HG02852 (cell line): Measurements from ENCODE around the gene GGCX.

ENCODE experiments used
- ATAC-seq: cut with Tn5 transposase; IDR thresholded peaks from one replicate; pipeline ENCODE4 v1.9.1; 2021; ENCODE audit warnings: mild to moderate bottlenecking, moderate library complexity; ENCODE audit not compliant: unreplicated experiment

Gene GGCX

GRCh38 chr2:85522090-85522647, 39.1 kb downstream of the GGCX start:
- no peak for ATAC-seq

GRCh38 chr2:85516653-85517389, 44.5 kb downstream of the GGCX start:
- no peak for ATAC-seq

DNA sequence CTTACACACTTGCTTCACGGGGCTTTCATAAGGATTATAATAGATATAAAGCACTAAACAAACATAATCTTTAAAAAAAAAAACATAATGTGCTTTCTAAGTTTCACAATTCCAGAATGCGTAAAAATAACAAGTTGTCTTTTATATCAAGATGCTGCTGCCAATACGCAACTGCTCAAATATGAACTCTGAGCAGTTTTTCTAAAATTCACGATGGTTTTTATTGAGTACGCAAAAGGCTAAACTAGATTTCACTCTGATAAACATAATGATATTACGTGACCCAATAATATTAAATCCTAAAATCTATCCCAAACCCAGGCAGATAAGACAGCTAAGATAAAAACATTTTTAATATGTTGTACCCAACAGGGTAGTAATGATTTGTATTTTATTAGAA, 47.0 kb downstream of the GGCX start:
- ATAC-seq, result no peak

- no peak for ATAC-seq
Observed at GRCh38 chr2:85511008-85511811, 50.1 kb downstream of the GGCX start.

DNA sequence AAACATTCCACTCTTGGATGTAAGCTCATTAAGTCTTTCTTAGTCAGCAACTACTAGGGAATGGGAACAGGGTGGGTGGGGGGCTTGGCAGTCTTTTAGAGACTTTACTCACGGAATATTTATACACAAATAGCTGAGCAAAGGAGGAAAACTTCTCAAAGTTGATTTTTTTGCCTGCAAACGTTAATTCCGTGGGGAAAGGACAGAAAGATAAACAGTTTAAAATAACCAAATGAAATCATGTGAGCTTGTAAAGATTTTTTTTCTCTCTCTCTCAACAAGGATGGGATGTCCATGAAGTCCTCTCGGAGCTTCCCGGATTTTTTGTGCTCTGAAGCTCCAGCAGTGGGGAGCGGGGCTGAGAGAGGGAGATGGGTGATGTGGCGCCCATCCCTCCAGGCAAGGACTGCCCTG, 54.5 kb downstream of the GGCX start:
- ATAC-seq, result no peak

DNA sequence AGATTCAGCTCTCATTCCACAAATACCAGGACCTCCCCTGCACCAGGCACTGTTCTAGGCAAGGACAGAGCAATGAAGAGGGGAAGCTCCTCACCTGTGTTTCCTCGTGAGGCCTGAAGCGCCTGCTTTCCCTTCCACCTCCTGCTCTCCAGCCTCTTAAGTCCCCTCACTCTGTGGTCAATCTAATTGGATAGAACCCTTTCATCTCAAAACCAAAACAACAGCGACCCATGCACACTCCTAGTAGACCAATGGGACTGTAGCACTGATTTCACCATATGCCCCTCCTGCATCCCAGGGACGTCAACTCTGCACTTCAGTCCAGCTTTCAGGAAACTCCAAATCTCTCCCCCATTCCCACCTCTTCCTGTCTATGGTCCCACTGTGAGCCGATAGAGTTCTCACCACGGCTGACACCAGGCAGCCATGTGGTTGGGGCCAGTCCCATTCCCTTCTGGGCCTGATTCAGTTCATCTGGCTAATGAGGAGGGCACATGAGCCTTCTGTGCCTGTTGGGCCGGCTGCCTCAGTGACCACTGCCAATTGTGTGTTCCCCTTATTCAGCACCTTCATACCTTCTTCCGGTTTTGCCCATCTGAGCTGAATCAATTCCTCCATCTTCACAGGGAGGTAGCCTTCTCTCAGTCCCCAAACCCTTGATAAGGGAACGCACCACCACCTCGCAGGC, 55.6 kb downstream of the GGCX start:
- ATAC-seq, result no peak

DNA sequence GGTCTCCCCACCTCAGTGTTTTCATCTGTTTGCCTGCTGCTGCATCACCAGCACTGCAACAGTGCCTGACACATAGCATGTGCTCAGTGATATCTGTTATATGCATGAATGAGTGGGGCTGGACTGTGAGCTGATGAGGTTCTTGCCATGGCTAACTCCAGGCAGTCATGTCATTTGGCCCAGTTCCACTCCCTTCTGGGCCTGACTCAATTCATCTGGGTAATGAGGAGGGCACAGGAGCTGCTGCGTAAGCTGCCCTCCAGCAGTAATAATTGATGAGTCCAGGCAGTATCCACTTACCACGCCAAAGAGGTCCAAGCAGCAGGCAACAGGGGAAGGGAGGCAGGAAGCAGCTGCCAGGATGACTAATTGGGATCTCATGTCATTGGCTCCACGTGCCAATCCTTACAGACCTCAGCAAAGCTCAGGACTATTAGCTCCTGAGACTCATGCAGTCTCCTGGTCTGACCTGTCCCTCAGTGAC, 56.5 kb downstream of the GGCX start:
- no peak for ATAC-seq

DNA sequence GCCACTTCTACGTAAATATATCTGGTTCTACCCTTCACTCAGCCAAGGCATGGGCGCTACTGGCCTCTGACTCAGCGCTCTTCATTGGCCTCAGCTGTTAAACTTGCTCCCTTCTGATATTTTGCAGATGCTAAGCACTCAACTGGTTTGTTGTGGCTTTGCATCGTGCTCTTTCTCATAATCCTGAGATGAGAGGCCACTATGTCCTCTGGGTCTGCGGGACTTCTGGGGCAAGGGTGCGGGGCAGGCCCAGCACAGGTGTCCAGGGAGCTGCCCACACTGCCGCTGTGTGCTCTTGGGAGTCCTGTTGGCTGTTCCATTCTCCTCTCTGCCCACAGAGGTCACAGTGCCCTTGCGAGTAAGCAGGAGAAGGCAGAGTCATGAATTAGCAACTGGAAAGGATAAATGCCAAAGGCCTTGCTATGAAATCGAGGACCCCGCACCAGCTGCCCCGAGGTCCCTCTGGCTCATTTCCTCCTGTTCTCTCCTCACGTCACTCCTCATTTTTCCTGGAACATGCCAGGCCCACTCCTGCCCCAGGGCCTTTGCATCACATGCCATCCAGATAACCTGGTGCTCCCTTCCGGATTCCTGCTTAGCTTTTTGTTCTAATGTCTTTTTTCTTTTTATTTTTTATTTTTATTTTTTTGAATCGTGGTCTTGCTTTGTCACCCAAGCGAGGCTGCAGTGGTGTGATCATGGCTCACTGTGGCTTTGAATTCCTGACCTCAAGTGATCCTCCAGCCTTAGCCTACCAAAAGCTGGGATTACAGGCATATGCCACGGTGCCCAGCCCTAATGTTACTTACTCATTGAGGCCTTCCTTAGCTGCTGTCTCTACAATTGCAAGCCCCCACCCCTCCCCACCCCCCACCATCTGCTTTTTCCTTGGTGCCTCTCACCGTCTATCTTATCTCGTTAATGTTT, 57.2 kb downstream of the GGCX start:
- ATAC-seq, result no peak

DNA sequence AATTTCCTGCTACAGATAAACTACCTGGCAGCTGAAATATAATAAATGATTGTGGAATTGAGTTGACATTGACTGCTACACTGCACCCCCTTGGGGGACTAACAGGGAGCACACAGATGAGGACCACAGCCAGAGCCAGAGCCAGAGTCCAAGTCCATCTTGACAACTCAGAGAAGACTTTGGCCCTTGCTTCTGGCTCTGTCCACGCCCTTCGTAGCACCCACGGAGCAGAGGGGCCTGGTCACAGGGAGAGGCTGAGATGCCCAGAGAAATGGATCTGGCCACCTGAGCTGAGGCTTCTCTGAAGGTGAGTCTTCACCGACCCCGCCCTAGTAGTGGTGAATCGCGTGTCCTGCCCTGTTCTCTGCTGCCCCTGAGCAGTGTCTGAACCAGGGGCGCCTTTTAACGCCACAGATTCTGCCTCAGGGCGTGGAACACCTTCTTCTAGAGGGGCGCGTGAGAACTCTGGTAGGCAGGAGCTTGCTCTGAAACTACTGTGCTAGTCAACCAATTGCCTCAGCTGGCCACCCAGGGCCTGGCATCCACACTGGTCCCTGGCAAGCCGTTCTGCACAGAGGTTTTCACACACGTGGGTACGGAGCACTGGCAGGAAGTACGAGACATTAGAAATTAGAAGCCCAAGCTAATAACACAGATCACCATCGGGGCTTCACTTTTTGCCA, 58.0 kb downstream of the GGCX start:
- ATAC-seq, result no peak

GRCh38 chr2:85502720-85503119, 58.6 kb downstream of the GGCX start:
- ATAC-seq, result no peak

GRCh38 chr2:85501248-85501647, 60.0 kb downstream of the GGCX start:
- ATAC-seq, result no peak

DNA sequence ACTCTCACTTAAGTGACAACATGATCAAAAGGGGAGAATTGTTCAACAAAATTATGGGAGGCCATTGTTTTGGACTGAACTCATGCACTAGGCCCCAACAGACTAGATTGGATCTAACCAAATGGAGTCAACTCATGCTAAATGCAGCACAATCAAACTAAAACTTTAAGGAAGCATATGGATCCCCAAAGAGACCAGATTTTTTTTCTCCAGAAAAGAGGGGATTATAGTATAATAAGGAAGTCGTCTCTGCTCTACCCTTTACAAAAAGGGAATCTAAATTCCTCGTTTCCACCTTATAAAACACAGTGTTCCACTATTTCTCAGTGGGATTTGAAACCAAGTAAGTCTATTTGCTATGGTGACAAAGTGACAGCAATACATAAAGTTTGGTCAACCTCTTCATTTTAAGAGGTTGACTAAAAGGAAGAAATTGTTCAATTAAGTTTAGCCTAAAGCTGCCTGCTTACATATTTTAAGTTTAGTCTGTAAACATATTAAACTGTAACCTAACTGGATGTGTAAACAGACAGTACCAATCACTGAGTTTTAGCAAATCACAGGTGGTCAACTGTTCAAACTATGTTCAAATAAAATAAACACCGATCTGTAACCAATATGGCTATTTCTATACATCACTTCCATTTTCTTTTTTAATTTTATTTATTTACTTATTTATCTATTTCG, 63.2 kb downstream of the GGCX start:
- no peak for ATAC-seq

DNA sequence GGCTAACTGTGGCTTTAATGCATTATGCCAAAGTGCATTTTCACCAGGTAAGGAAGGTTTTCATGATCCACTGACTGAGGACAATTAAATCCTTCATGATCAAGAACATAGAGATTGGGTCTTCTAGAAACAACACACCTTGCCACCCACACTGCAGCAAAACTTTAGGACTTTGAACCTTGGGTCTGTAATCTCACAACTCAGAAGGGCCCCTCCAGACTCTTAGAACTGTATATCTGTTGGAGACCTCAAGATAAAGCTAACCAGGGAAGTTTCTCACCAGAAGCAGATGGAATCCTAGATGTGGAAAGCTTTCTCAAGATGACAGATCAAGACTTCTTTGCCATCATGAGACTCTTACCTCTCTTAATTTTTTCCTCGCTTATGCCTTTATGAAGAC, 64.9 kb downstream of the GGCX start:
- no peak for ATAC-seq
